B cell (primary cell): ENCODE results near the gene MAP1LC3B2.

Source experiments
- CTCF ChIP-seq: fragments of 200-600 bp; IDR thresholded peaks from one replicate; pipeline ENCODE4 v1.8.0; 2022; ENCODE audit warnings: antibody characterized with exemption, mild to moderate bottlenecking
- EZH2 ChIP-seq: IDR thresholded peaks from 2 replicates; pipeline ENCODE4 v1.6.1; 2012; ENCODE audit warnings: borderline replicate concordance, low read depth, mild to moderate bottlenecking, moderate library complexity, low read length; ENCODE audit not compliant: insufficient read depth, poor library complexity, severe bottlenecking

DNA sequence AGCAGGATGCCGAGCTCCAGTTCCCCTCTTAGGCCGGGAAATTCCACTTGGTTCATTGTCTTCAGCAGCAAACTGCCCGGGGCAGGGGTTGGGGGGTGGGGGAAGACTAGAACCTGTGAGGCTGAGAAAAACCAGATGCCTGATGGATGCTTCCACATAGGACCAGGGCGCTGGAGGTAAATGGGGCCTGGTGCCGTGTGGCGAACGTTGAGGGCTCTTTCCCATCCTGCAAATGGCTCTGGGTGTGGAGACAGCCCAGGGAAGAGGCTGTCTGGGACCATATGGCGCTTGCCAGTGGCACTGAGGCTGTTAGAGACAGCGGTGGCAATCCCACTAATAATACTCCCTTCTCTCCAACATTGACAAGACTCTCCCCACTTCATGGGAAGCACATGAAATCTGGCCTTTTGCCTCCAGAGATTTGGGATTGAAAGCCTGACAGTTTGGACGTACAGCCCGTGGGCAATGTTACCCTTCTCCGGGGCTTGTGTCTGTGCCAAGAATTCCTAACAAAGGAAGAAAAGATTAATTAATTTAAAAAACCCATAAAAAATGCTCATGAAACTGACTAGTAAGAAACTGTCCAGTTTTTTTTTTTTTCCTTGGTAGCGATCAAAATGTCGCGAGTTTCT is 44.5 kb downstream of the MAP1LC3B2 start:
- TF ChIP-seq CTCF (no peak), EZH2 (no peak)
